ENCODE measurements around the gene NCK2.

DNA sequence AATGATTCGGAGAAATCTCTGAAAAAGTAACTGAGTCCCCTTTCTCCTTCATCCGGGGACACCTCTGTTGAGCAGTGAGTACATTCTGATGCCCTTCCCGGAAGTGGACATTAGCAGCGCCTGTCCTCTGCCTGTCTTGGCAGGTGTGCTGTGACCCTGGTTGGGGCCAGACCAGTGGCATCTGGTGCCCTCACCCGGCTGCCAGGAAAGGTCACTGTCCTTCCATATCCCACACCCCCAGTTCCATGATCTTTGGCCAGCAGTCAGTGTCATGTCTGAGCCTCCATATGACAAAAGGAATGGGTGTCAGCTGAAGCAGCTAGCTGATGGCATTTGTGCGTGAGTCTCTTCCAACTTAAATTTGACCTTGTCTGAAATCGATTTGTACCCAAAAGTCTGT is 128.1 kb downstream of the NCK2 start:
- TF ChIP-seq, protein P1, sequence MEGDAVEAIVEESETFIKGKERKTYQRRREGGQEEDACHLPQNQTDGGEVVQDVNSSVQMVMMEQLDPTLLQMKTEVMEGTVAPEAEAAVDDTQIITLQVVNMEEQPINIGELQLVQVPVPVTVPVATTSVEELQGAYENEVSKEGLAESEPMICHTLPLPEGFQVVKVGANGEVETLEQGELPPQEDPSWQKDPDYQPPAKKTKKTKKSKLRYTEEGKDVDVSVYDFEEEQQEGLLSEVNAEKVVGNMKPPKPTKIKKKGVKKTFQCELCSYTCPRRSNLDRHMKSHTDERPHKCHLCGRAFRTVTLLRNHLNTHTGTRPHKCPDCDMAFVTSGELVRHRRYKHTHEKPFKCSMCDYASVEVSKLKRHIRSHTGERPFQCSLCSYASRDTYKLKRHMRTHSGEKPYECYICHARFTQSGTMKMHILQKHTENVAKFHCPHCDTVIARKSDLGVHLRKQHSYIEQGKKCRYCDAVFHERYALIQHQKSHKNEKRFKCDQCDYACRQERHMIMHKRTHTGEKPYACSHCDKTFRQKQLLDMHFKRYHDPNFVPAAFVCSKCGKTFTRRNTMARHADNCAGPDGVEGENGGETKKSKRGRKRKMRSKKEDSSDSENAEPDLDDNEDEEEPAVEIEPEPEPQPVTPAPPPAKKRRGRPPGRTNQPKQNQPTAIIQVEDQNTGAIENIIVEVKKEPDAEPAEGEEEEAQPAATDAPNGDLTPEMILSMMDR (IDR thresholded peaks at IDR 0.05): no peak
- TF ChIP-seq POLR2A (IDR thresholded peaks at IDR 0.05; ENCODE audit: low read length) (no peak), POLR2AphosphoS2 (conservative IDR thresholded peaks at IDR 0.05; ENCODE audit: low read length) (no peak), CHD2 (IDR thresholded peaks at IDR 0.05; ENCODE audit: low read length, partially characterized antibody) (no peak)
- TF ChIP-seq, protein P2, sequence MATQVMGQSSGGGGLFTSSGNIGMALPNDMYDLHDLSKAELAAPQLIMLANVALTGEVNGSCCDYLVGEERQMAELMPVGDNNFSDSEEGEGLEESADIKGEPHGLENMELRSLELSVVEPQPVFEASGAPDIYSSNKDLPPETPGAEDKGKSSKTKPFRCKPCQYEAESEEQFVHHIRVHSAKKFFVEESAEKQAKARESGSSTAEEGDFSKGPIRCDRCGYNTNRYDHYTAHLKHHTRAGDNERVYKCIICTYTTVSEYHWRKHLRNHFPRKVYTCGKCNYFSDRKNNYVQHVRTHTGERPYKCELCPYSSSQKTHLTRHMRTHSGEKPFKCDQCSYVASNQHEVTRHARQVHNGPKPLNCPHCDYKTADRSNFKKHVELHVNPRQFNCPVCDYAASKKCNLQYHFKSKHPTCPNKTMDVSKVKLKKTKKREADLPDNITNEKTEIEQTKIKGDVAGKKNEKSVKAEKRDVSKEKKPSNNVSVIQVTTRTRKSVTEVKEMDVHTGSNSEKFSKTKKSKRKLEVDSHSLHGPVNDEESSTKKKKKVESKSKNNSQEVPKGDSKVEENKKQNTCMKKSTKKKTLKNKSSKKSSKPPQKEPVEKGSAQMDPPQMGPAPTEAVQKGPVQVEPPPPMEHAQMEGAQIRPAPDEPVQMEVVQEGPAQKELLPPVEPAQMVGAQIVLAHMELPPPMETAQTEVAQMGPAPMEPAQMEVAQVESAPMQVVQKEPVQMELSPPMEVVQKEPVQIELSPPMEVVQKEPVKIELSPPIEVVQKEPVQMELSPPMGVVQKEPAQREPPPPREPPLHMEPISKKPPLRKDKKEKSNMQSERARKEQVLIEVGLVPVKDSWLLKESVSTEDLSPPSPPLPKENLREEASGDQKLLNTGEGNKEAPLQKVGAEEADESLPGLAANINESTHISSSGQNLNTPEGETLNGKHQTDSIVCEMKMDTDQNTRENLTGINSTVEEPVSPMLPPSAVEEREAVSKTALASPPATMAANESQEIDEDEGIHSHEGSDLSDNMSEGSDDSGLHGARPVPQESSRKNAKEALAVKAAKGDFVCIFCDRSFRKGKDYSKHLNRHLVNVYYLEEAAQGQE (IDR thresholded peaks at IDR 0.05): no peak

Data from A549 (cell line).